Fibroblast of skin of left quadriceps (primary cell): ENCODE measurements around the gene PHRF1.
"Not testable (repeated sequence)": the region's sequence is repeated elsewhere in the genome, so short reads cannot be mapped to it uniquely, and the experiment has no call there.

Experiments used
- DNase-seq, 2 experiments: peaks; one replicate each; pipeline ENCODE4 v3.0.0-alpha.2; 2013; ENCODE audit warnings: low read depth in 2 of 2

Gene PHRF1

DNA sequence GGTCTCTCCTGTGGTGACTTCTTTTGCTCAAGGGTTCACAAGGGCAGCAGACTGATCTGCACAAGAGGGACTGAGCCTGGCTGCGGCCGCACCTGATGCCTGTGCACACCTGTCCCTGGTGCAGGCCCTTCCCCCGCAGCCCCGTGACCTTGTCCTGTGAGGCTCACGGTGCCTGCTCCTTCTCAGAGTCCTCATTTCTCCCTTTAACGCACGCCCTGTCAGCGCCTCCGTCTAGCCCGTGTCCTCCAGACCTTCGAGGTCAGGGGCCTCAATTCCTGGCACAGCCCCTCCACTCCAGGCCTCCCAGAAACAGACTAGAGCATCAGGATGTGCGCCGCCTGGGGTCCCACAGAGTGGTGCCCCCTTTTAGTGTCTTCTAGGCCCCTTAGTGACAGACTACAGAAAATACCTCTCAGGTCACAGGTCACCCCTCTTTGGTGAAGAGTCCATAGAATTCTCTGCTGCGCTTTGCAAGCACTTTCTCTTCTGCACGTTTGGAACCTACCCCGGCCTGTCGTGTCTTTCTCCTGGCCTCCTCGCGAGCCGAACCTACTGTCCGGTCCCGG lies 59.8 kb downstream of the PHRF1 start:
- DNase-seq, result no peak

GRCh38 chr11:636511-637332 lies 60.5 kb downstream of the PHRF1 start, which contains the start of gene DRD4:
Gene DRD4, plus strand, starts transcription at chr11:637269. Its CDS starts 36 bp downstream, at chr11:637305.
- no peak for DNase-seq

DNA sequence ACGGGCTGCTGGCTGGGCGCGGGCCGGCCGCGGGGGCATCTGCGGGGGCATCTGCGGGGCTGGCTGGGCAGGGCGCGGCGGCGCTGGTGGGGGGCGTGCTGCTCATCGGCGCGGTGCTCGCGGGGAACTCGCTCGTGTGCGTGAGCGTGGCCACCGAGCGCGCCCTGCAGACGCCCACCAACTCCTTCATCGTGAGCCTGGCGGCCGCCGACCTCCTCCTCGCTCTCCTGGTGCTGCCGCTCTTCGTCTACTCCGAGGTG lies 61.0 kb downstream of the PHRF1 start:
- DNase-seq, result no peak

- no peak for DNase-seq
These were observed 61.6 kb downstream of the PHRF1 start for GRCh38 chr11:637593-638521.

- DNase-seq, result no peak
These were observed 62.5 kb downstream of the PHRF1 start for GRCh38 chr11:638631-639331.

GRCh38 chr11:639332-639955 lies 63.2 kb downstream of the PHRF1 start:
- DNase-seq, result no peak

DNA sequence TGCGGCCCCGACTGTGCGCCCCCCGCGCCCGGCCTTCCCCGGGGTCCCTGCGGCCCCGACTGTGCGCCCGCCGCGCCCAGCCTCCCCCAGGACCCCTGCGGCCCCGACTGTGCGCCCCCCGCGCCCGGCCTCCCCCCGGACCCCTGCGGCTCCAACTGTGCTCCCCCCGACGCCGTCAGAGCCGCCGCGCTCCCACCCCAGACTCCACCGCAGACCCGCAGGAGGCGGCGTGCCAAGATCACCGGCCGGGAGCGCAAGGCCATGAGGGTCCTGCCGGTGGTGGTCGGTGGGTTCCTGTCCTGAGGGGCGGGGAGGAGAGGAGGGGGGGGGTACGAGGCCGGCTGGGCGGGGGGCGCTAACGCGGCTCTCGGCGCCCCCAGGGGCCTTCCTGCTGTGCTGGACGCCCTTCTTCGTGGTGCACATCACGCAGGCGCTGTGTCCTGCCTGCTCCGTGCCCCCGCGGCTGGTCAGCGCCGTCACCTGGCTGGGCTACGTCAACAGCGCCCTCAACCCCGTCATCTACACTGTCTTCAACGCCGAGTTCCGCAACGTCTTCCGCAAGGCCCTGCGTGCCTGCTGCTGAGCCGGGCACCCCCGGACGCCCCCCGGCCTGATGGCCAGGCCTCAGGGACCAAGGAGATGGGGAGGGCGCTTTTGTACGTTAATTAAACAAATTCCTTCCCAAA lies 63.9 kb downstream of the PHRF1 start:
- no peak for DNase-seq

- DNase-seq, result no peak
These were observed 65.6 kb downstream of the PHRF1 start for GRCh38 chr11:641806-642370.

GRCh38 chr11:643366-643765 lies 67.1 kb downstream of the PHRF1 start:
- DNase-seq, result no peak

DNA sequence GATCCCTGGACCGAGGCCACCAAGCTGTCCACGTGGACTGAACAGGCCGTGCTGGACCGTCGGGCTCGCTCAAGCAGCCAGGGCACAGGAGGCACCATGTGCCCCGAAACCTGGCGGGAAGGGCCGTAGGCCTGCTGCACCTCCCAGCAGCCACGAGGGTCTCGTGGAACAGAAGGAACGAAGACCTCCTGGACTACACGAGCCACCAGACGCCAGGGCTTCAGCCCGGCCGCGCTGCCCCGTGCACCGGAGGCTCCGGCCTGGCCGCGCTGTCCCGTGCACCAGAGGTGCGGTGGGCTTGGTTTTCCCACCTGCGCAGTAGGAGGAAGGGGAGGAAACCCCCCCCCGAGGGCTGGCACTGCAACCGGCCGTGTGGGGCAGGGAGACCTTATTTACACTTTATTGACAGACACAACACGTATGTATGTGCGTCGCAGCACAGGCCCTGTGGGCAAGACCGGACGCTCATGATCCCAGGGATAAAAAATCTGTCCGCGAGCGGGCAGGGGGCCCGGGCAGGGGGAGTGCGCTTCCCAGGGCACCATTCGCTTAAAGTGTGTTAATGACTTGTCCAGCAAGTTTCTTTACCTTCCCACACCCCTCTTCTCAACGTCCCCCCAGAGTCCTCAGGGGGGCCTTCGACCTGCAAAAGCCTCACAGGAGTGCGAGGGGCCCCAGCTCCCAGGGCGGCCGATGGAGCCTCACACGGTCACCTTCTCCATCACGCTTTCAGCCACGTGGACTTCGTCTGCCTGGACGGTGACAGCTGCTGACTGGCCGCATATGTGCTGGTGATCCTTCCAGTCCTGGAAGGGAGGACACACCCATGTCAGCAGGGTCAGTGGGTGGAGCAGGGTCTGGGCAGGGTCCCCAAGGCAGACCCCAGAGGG lies 67.8 kb downstream of the PHRF1 start:
- no peak for DNase-seq

- no peak for DNase-seq
These were observed 69.3 kb downstream of the PHRF1 start for GRCh38 chr11:645536-645935.

GRCh38 chr11:646214-646613 lies 69.9 kb downstream of the PHRF1 start:
- no peak for DNase-seq

- DNase-seq, result not testable (repeated sequence)
These were observed 71.4 kb downstream of the PHRF1 start for GRCh38 chr11:647672-648158.

- DNase-seq, result no peak
These were observed 74.2 kb downstream of the PHRF1 start for GRCh38 chr11:650482-650881.

DNA sequence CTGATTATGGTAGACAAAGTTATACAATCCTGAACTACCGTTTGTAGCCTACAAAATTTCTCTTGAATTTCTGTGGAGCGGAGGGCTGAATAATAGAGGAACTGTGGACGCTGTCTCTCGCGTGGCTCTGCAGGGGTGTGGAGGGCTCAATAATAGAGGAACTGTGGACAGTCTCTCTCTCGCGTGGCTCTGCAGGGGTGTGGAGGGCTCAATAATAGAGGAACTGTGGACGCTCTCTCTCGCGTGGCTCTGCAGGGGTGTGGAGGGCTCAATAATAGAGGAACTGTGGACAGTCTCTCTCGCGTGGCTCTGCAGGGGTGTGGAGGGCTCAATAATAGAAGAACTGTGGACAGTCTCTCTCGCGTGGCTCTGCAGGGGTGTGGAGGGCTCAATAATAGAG lies 76.9 kb downstream of the PHRF1 start:
- DNase-seq, result not testable (repeated sequence)

- no peak for DNase-seq
These were observed 77.6 kb downstream of the PHRF1 start for GRCh38 chr11:653837-654236.

- not testable (repeated sequence) for DNase-seq
These were observed 78.2 kb downstream of the PHRF1 start for GRCh38 chr11:654444-654843.

DNA sequence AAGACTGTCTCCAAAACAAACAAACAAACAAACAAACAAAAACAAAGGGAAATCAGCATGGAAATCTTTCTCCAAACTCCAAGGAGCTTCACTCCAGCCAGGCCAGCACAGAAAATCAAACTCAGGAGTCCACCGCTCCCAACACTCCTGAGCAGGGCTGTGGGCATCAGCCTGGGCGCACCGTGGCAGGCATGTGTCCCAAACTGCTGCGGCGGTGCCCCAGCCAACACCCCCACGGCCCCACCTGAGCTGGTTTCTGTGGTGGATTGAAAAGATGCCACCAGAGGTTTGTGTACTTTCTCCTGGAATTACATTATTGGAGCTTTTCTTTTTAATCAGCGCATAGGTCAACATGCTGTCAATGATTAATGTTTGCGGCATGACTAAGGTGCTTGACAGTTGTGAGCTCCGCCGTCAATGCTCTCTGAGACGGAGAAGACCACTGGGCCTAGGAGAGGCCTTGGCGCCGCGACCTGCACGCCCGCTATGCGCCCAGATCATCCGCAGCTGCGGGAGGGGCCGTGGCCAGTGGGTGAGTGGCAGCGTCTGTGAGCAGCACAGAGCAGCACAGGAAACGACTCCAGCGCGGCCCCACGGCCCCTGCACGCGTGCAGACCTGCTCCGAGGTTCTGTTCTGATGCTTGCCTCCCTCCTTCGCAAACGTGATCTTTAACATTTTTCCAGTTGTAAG lies 78.9 kb downstream of the PHRF1 start:
- no peak for DNase-seq

DNA sequence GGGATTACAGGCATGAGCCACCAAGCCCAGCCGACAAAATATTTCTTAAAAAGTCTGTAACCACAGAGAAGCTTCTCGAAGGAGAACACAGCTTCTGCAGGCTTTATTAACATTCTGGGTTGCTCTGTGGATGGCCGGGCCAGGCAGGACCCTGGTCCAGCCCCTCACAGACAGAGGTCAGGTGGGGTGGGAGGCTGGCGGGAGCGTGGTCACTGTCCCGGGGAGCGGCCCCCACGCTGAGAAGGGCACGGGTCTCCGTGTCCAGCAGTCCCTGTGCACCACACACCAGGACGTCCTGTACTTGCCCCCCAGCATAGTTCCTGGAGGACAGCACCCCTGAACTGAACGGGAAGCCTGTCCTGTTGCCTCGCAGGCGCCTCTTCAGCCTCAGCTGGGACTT lies 80.2 kb downstream of the PHRF1 start:
- no peak for DNase-seq
